Measurements from ENCODE around the gene ERVW-1.
"Not testable (repeated sequence)": the region's sequence is repeated elsewhere in the genome, so short reads cannot be mapped to it uniquely, and the experiment has no call there.

ERVW-1 gene

DNA sequence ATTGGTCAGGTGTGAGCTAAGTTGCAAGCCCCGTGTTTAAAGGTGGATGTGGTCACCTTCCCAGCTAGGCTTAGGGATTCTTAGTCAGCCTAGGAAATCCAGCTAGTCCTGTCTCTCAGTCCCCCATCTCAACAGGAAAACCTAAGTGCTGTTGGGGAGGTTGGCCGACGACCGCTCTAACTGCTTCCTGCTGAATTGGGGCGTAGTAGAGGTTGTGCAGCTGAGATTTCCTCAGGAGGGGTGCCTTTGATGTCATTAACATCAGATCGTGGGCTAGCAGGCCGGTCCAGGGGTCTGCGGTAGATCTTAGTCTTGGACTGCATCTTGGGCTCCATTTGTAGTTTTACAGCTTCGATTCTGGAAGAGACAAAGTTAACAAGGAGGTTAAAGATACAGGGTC lies 9.2 kb downstream of the ERVW-1 start:
- DNase-seq (ENCODE audit: low spot score) = not testable (repeated sequence)

DNA sequence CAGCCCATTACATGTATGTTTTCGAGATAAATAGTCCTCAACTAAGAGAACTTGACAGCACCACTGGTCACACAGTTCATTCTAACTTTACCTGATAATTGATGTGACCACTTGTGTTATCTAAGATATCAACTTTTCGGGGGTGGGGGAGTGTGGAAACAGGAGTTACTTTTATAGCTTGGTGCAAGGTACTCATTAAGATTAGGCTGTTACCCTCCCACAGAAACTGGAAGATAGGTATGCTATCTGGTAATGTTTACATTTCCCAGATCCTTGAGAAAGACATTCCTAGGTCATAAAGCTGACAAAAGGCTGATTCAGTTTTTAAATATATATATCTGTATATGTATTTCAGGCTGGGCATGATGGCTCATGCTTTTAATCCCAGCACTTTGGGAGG lies 11.1 kb downstream of the ERVW-1 start:
- no peak for DNase-seq (ENCODE audit: low spot score)

DNA sequence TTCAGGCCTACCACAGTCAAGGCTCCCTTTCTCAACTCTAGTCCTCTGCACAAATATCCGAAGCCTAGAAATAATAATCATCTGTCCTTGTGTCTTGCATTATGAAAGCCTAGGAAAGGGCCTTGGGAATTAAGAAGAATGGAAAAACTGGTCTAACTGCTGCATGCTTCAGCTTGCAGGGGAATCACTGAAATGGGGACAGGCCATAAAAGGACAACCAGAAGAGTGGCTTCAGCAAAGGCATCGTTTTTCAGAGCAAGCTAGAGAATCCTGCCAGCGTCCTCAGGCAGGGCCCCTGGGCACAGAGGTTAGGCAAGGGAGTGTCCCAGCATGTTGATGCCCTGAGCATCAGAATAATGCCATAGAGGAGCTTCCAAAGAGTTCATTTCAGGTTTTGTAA lies 13.2 kb downstream of the ERVW-1 start:
- DNase-seq (ENCODE audit: low spot score) = no peak

DNA sequence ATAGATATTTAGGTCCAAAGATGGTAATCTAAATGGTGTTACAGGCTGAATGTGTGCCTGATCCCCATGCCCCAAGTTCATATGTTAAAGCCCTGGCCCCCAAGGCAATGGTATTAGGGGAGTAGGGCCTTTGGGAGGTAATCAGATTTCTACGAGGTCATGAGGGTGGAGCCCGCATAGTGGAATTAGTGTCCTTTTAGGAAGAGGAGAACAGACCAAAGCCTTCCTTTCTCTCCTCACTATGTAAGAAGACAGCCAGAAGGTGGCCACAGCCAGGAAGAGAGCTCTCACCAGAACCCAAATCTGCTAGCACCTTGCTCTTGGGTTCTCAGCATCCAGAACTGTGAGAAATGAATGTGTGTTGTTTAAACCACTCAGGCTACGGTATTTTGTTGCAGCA lies 15.2 kb downstream of the ERVW-1 start:
- no peak for DNase-seq (ENCODE audit: low spot score)

DNA sequence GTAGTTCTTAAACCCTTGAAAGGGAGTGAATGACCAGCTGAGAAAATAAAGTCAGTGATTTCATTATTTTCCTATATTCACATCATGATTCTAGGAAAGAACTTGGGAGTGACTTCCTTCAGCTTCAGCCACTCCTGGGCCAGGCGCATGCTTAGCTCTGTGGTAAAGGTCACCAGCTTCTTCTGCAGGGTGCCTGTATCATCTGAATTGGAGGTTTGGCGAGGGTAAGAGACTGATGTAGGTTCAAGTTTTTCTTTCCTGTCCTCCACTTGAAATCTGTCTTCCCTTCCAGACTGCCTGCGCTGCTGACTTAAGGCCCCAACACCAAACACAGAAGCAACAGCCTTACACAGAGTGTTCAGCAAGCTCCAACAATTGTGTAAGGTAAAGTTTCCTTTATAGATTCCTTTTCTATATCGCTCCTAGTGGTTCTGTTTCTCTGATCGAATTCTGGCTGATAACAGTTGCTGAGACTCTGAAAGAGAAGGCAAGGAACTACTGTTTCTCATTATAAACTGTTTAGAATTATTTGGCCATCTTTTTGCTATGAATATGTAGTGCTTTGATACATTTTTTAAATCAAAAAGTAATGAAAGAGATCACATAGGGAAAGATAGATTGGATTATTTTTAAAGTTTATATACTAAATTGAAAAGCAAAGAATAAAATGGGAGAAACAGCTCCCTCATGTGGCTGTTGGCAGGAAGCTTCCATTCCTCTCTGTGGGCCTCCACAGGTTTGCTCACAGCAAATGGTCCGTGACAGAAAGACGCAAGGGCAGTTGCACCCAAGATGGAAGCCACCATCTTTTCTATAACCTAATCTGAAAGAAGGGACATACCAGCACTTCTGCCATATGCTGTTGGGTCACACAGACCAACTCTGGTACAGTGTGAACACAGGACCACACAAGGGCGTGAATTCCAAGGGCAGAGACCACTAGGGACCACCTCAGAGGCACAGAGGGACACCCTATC lies 16.4 kb downstream of the ERVW-1 start:
- peak; percentile 46 for DNase-seq (ENCODE audit: low spot score)

DNA sequence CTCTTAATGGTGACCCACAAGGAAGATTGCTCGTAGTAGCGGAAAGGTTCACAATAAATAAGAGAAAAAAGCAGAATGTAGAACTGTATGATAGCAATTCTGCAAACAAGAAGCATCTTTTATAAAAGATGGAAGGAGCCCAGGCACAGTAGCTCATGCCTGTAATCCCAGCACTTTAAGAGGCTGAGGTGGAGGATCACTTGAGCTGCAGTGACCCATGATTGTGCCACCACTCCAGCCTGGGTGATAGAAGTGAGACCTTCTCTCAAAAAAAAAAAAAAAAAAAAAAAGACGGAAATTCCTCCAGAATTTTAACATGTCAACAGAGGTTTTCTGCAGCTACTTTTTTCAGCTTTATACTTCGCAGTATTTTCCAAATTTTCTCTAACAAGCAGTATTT lies 17.2 kb downstream of the ERVW-1 start:
- DNase-seq (ENCODE audit: low spot score) = no peak

DNA sequence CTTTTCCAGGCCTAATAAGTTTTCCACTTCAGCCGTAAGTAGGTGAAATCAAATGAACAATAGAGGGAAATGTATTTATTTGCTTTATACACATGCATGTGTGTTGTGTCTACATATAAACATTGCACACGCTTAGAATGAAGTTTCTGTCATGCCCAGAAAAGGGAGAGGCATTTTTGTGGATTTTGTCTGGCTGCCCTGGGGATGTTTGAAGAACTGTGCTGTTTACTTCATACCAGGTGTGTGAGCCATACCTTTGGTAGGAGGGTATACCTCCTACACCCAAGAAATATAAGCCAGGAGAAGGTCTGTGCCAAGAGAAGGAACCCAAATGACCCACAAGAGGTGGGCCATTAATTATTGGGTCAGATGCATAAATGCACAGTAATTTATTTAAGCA lies 17.6 kb downstream of the ERVW-1 start:
- no peak for DNase-seq (ENCODE audit: low spot score)

DNA sequence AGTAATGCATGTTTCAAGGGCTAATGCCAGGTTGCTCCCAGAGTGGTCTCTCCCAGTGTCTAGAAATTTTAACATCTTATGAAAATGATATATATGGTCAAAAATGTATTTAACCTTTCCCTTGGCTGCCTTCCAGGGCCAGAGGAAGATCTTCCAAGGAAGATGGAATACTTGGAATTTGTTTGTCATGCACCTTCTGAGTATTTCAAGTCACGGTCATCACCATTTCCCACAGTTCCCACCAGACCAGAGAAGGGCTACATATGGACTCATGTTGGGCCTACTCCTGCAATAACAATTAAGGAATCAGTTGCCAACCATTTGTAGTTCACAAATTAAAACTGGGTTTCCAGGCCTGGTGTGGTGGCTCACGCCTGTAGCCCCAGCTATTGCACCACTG lies 21.5 kb downstream of the ERVW-1 start:
- no peak for DNase-seq (ENCODE audit: low spot score)

DNA sequence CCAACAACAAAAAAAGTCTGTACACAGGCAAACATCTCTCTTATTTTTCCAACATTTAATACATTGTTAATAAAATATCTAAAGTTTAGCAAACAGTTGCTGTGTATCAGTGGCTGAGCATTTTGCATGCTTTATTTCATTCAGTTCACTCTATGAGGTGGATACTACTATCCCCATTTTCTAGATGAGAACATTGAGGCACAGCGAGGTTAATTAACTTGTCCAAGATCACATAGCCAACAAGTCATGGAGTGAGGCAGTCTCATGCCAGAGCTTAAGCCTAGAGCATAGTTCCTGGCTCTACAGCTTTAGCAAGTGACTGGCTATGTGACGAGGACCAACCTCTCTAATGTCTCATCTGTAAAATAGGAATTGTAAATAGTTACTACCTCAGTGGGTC lies 26.1 kb downstream of the ERVW-1 start:
- no peak for DNase-seq (ENCODE audit: low spot score)

DNA sequence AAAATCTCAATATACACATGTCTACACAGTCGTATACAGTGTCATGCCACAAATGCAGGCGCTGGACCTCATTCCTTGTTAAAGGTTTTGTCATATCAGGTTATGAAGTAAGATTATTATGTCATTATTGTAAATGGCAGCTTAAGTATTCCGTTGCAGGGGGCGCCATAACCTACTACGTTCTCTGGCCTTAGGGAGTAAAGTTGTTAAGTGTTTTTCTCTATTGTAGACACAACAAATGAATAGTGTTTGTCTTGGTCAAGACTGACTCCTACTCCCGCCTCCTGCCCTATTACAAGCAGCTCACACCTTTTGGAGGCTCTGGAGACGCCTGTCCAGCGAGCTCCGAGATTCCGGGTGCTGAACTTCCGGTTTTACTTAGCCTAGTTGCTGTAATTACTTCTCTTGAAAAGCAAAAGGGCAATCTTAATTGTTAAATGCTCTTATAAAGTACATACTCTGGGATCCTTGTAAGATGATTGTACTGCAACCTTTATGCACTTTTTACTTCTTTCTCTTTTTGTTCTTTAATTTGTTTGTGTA lies 29.5 kb downstream of the ERVW-1 start:
- DNase-seq (ENCODE audit: low spot score) = peak; percentile 66

DNA sequence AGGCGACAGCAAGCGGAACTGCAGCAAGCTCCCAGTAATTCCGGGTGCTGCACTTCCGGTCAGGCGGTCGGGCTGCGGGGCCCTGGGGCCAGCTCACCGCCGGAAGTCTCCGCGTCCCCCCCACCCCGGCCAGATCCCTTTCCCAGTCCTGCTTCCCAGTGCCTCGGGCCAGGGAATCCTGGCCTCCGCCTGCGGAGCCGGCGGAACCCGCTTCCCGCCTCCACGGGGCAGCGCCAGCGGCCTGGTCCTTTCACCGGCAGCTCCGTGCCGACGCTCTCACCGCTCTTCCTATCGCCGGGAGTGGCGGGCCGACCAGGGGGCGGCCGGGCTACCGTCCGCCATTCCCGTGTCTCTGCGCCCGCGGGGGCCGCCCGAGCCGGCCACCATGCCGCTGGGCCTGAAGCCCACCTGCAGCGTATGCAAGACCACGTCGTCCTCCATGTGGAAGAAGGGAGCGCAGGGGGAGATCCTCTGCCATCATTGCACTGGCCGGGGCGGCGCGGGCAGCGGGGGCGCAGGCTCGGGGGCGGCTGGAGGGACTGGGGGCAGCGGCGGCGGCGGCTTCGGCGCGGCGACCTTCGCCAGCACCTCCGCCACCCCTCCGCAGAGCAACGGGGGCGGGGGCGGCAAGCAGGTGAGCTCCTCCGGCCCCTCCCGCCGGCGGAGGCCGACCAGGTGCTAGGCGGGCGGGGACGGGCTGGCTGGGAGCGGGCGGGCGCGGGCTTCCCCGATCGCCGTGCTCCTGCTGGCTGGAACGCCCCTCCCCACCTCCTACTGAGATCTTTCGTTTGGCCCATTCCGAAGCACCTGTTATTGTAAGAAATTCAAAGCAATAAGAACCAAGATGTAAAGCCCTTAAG lies 30.2 kb downstream of the ERVW-1 start, which contains the start of gene GATAD1:
Gene GATAD1, plus strand, starts transcription at position 138 of the 860 bp plus-strand sequence. Its CDS starts 248 bp downstream, at position 386.
- peak; percentile 94 for DNase-seq (ENCODE audit: low spot score)

DNA sequence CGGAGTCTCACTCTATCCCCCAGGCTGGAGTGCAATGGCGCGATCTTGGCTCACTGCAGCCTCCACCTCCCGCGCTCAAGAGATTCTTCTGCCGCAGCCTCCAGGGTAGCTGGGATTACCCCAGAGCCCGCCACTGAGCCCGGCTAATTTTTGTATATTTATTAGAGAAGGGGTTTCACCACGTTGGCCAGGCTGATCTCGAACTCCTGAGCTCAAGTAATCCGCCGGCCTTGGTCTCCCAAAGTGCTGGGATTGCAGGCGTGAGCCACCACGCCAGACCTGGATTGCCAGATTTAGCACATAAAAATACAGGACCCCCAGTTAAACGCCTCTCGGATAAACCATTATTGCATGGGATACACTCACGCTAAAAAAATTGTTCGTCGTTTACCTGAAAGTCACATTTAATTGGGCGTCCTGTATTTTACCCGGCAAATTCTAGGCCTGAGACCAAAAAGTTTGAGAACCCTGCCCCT lies 30.8 kb downstream of the ERVW-1 start:
- no peak for DNase-seq (ENCODE audit: low spot score)

DNA sequence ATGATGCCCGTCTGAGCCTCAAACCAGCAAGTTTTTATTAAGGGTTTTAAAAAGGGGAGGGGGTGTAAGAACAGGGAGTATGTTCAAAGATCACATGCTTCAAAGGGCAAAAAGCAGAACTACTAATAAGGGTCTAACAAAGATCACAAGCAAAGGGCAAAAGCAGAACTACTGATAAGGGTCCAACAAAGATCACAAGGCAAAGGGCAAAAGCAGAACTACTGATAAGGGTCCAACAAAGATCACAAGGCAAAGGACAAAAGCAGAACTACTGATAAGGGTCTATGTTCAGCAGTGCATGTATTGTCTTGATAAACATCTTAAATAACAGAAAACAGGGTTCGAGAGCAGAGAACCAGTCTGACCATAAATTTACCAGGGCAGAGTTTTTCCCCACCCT lies 35.0 kb downstream of the ERVW-1 start:
- not testable (repeated sequence) for DNase-seq (ENCODE audit: low spot score)

DNA sequence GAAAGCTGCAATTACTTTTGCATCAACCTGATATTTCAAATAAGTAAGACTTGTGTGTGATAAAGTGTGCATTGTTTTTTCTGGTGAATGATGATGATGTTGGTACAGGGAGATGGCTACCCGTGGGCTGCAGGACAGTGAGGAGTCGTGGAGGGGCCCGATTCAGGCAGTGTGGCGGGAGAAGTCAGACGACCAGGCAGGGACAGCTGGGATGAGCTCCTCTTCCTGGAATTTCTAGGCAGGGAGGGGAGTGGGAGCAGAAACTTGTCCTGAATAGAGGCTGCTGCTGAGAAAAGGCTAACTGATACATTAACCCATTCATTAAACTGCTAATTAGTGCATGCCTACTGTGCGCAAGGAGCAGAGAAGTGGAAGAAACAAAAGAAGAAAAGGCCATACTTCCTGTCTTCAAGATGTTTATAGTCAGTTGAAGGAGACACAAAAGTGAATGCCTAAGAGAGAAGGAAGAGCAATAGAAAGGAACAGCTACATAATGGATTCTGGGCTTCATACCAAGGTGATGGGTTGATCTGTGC lies 39.7 kb downstream of the ERVW-1 start:
- DNase-seq (ENCODE audit: low spot score) = no peak

DNA sequence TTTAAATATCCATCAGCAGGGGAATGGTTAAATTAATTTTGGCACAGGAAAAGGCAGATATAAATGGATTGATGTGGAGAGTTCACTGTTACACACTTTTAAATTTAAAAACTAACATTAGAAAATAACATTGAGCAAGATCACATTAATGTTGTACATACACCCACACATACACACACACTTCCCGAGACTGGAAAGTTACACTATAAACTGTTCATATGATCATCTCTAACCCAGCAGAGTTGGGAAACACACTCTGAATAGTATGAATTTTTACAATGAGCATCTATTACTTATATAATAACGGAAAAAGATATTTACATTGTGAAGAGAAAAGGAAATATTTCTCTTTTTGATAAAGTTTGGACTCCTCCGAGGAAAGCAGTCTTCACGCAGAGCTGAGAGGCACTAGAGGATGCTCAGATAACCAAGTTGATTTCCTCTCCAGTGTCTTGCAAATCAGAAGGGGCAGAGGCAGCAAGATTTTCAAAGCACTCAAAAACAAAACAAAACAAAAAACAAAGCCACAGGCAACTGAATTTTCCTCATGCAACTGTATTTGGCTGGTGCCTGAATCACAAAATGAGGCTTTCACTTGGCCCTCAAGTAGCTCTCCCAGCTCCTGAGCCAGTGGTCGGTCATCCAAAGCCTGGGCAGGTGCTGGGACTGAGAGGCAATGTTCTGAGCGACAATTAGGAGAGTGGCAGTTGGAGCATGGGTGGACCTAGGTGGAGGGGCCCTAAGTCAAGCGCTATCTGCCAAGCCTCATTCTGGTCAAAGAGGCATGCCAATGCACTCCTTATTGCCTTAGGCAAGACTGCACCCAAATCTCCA lies 40.9 kb downstream of the ERVW-1 start:
- no peak for DNase-seq (ENCODE audit: low spot score)

DNA sequence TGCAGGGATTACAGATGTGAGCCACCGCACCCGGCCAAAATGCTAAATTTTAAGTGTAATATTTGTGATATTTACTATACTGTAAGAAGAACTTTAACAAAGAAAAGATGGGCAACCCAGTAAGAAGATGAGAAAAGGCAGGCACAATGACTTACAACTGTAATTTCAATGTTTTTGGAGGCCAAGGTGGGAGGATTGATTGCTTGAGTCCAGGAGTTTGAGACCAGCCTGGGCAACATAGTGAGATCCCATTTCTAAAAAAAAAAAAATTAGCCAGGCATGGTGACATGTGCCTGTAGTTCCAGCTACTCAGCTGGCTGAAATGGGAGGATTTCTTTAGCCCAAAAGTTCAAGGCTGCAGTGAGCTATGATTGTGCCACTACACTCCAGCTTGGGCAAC lies 42.2 kb downstream of the ERVW-1 start:
- no peak for DNase-seq (ENCODE audit: low spot score)

DNA sequence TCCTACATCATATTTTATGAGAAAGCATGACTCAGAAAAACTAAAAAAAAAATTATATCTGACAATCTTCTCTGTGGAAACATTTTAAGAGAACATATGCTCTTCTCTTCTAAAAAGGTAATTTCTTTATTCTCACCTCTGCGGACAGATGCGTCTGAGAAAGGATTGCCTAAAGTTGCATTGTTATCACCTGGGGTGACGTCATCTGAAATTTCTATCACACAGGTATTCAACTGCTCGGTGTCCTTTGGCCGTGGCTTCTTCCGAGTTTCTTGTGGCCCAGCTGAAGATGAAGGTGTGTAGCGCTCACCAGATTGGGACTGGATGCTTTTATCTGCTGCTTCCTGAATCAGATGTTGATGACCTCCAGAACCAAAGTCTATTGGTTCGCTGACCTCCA lies 44.7 kb downstream of the ERVW-1 start:
- no peak for DNase-seq (ENCODE audit: low spot score)

DNA sequence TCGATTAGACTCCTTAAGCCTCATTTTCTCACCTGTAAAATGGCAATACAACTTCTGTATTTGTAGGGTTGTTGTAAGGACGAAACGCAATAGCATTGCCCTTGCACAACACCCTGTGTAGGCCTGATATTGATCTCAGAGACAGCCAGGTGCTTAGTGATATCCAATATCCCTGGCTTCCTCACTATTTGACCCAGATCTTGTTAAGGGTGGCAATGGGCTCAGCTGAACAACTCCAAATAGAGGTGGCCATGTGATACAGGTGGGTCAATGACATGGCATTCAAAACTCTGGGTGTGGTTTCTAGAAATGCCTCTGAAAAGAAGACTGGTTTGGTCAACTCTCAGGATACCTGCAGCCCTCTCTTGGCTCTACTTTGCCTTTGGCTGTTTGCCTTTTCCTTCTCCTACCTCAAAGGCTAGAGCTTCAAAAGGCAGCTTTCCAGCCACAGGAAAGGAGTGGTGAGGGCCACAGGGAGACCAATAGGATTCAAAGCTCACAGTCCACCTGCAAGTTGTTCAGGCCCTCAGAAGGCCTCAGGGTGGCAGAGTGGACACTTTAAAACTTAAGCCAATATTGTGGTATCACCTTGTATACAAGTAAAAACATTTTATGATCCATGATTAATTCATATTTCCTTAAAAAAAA lies 45.3 kb downstream of the ERVW-1 start:
- DNase-seq (ENCODE audit: low spot score) = no peak

DNA sequence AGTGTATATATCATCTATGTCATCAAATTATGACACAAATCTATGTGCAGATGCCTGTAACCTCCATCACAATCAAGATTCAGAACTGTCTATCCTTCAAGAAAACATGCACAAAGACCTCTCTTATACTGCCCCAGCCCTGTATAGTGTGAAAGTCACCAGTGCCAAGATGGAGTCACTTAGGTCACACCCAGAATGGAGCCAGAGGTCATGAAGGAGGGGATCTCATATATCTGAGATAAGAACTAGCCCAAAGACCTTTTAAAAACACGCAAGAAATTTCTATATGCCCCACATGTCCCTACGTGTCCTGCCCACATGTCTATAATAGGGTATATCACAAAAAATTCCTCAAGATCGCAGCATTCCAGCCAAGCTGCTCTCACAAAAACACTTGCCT lies 50.6 kb downstream of the ERVW-1 start:
- DNase-seq (ENCODE audit: low spot score) = no peak

DNA sequence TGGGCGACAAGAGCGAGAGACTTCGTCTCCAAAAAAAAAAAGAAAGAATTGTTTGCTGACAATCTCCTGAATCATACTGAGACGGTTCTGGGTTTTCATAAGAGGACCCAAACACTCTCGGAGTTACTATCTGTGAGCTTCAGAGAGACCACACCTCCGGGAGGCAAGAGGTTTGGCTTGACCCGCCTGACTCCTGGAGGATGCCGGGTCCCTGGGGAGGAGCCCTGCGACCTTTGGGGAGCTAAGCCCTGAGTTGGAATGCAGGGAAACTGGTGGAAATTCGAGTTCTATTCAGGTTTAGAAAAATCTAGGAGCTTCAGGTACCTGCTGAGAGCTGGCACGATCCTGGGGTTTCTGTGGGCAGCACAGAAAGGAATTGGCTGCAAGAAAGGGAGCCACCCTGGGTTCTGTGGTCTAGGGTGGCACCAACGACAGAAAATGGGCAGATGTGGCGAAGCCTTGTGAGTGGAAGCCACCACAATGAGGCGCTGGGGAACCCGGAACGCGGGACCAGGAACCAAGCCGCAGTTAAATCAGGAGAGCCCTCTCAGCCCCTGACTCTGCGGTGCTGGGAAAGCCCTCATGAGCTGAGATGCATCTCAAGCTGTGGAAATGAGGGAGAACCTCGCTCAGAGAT lies 52.3 kb downstream of the ERVW-1 start:
- no peak for DNase-seq (ENCODE audit: low spot score)

Data from cerebellar cortex (tissue), 1 donor.